WTC11 (cell line): ENCODE data around the gene SPATA32. TPM values are rescaled to one million over a fixed set of nuclear protein-coding genes. Genes with fewer than 3 reads are reported as not detected.

Experiments
- ATAC-seq: fragments of 200-7000 bp; cut with Tn5 transposase; 2 replicates; pipeline ENCODE4 v1.10.0; 2021; ENCODE audit warnings: mild to moderate bottlenecking, moderate library complexity
- CTCF ChIA-PET: fragments of 300-600 bp; sonication (Branson Sonifier 250); formaldehyde crosslinking; loops from one replicate; lab custom pipeline; 2021; ENCODE audit warnings: antibody characterized with exemption; lab: Charles Lee
- POLR2A ChIA-PET: fragments of 350-600 bp; sonication (Branson Sonifier 250); formaldehyde crosslinking; loops from one replicate; lab custom pipeline; 2021; ENCODE audit warnings: antibody characterized with exemption; lab: Charles Lee
- DNase-seq: peaks from one replicate; pipeline ENCODE4 v3.0.0; 2021; ENCODE audit warnings: low spot score
- H3K27ac Mint-ChIP-seq: 2 replicates; pipeline ENCODE4 v1.8.0; 2021; ENCODE audit warnings: mixed read lengths
- H3K27me3 Mint-ChIP-seq: 2 replicates; pipeline ENCODE4 v1.8.0; 2021; ENCODE audit warnings: low read depth, mild to moderate bottlenecking, moderate library complexity, mixed read lengths
- H3K36me3 Mint-ChIP-seq: 2 replicates; pipeline ENCODE4 v1.8.0; 2021; ENCODE audit warnings: mixed read lengths
- H3K4me1 Mint-ChIP-seq: 2 replicates; pipeline ENCODE4 v1.8.0; 2022; ENCODE audit warnings: mixed read lengths
- H3K4me3 Mint-ChIP-seq: 2 replicates; pipeline ENCODE4 v1.8.0; 2021; ENCODE audit warnings: mild to moderate bottlenecking, moderate library complexity, mixed read lengths
- H3K9me3 Mint-ChIP-seq: 2 replicates; pipeline ENCODE4 v1.8.0; 2021; ENCODE audit warnings: mixed read lengths
- AR ChIP-seq: fragments of 250-450 bp; sonication (Bioruptor Pico); IDR thresholded peaks from 2 replicates; pipeline ENCODE4 v1.9.0; 2021; ENCODE audit warnings: mild to moderate bottlenecking
- CREM ChIP-seq: sonication (generic); formaldehyde crosslinking; IDR thresholded peaks from 2 replicates; pipeline ENCODE4 v1.8.1; 2022; ENCODE audit warnings: mild to moderate bottlenecking, missing genetic modification reagents, moderate library complexity
- ERG ChIP-seq: fragments of 250-450 bp; sonication (Bioruptor Pico); IDR thresholded peaks from 2 replicates; pipeline ENCODE4 v1.8.0; 2021; ENCODE audit warnings: mild to moderate bottlenecking
- FOXK1 ChIP-seq: sonication (generic); formaldehyde crosslinking; IDR thresholded peaks from 2 replicates; pipeline ENCODE4 v1.8.0; 2022; ENCODE audit warnings: mild to moderate bottlenecking, moderate library complexity, missing genetic modification reagents
- GTF2I ChIP-seq: fragments of 250-450 bp; sonication (Bioruptor Pico); conservative IDR thresholded peaks from 2 replicates; pipeline ENCODE4 v1.4.0; 2021; ENCODE audit warnings: mild to moderate bottlenecking
- KAT7 ChIP-seq: sonication (generic); formaldehyde crosslinking; IDR thresholded peaks from 2 replicates; pipeline ENCODE4 v1.8.1; 2023; ENCODE audit warnings: missing genetic modification reagents, mild to moderate bottlenecking, borderline replicate concordance
- MXD4 ChIP-seq: fragments of 250-450 bp; sonication (Bioruptor Pico); IDR thresholded peaks from 2 replicates; pipeline ENCODE4 v1.8.0; 2021; ENCODE audit warnings: mild to moderate bottlenecking, moderate library complexity, borderline replicate concordance
- NFATC4 ChIP-seq: fragments of 250-450 bp; sonication (Bioruptor Pico); IDR thresholded peaks from 2 replicates; pipeline ENCODE4 v1.9.0; 2021; ENCODE audit warnings: mild to moderate bottlenecking
- OVOL2 ChIP-seq: fragments of 250-450 bp; sonication (Bioruptor Pico); IDR thresholded peaks from 2 replicates; pipeline ENCODE4 v1.9.0; 2021; ENCODE audit warnings: mild to moderate bottlenecking, borderline replicate concordance
- RELA ChIP-seq: sonication (generic); formaldehyde crosslinking; IDR thresholded peaks from 2 replicates; pipeline ENCODE4 v1.8.1; 2022; ENCODE audit warnings: missing genetic modification reagents, mild to moderate bottlenecking, borderline replicate concordance
- TCF7 ChIP-seq: sonication (generic); formaldehyde crosslinking; IDR thresholded peaks from 2 replicates; pipeline ENCODE4 v1.8.0; 2022; ENCODE audit warnings: mild to moderate bottlenecking, low read depth, missing genetic modification reagents, moderate library complexity
- TEAD4 ChIP-seq: sonication (generic); formaldehyde crosslinking; IDR thresholded peaks from 2 replicates; pipeline ENCODE4 v1.8.0; 2022; ENCODE audit warnings: mild to moderate bottlenecking, missing genetic modification reagents
- total RNA-seq: library from RNA; stranded (reverse); gene quantifications from 3 replicates; pipeline ENCODE4 v1.2.3, GENCODE V29; 2021
- TF ChIP-seq, protein P1 (sequence below): sonication (generic); formaldehyde crosslinking; IDR thresholded peaks from 2 replicates; pipeline ENCODE4 v1.8.1; 2023; ENCODE audit warnings: mild to moderate bottlenecking, moderate library complexity, missing genetic modification reagents
- TF ChIP-seq, protein P2 (sequence below): sonication (generic); formaldehyde crosslinking; conservative IDR thresholded peaks from 2 replicates; pipeline ENCODE4 v1.8.1; 2023; ENCODE audit warnings: mild to moderate bottlenecking, low read depth, missing genetic modification reagents, moderate library complexity
- TF ChIP-seq, protein P3 (sequence below): sonication (generic); formaldehyde crosslinking; IDR thresholded peaks from 2 replicates; pipeline ENCODE4 v1.8.0; 2023; ENCODE audit warnings: missing genetic modification reagents
- TF ChIP-seq, protein P4 (sequence below): sonication (generic); formaldehyde crosslinking; IDR thresholded peaks from 2 replicates; pipeline ENCODE4 v1.8.1; 2023; ENCODE audit warnings: mild to moderate bottlenecking, missing genetic modification reagents, moderate library complexity
- TF ChIP-seq, protein P5 (sequence below): sonication (generic); formaldehyde crosslinking; IDR thresholded peaks from 2 replicates; pipeline ENCODE4 v1.8.0; 2022; ENCODE audit warnings: missing genetic modification reagents

The SPATA32 gene
- total RNA-seq, 1 experiment from 2014 or later: 0.15 TPM

DNA sequence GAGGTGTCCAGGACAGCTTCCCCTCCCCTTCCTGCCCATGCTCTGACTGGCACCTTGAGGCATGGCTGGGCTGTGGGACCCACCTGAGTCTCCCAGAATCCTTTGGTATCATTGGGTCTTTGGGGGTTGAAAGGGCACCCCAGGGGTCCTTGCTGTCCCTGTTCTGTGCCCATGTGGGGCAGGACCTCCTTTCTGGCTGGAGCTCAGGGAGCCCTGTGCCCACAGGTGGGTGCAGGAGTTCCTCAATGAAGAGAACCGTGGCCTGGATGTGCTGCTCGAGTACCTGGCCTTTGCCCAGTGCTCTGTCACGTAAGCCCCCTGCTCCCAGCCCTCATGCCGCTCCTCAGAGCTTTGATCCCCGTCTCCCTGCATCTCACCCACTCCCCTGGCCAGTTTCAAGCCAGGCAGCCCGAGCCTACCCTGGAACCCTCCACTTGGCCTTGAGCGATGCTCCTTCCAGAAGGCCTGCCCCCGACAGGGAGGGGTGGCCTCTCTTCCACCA, 28.4 kb downstream of the SPATA32 start:
- DNase-seq (no peak), ATAC-seq (no peak)
- no peak overlapping the region for H3K27ac Mint-ChIP-seq
- no peak overlapping the region for H3K4me3 Mint-ChIP-seq
- TF ChIP-seq, protein P1, sequence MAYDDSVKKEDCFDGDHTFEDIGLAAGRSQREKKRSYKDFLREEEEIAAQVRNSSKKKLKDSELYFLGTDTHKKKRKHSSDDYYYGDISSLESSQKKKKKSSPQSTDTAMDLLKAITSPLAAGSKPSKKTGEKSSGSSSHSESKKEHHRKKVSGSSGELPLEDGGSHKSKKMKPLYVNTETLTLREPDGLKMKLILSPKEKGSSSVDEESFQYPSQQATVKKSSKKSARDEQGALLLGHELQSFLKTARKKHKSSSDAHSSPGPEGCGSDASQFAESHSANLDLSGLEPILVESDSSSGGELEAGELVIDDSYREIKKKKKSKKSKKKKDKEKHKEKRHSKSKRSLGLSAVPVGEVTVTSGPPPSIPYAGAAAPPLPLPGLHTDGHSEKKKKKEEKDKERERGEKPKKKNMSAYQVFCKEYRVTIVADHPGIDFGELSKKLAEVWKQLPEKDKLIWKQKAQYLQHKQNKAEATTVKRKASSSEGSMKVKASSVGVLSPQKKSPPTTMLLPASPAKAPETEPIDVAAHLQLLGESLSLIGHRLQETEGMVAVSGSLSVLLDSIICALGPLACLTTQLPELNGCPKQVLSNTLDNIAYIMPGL: no peak
- TF ChIP-seq CREM (CRISPR knock-in tag) (no peak), TEAD4 (CRISPR knock-in tag) (no peak), MXD4 (no peak), KAT7 (CRISPR knock-in tag) (no peak), RELA (CRISPR knock-in tag) (no peak)
- TF ChIP-seq, protein P2, sequence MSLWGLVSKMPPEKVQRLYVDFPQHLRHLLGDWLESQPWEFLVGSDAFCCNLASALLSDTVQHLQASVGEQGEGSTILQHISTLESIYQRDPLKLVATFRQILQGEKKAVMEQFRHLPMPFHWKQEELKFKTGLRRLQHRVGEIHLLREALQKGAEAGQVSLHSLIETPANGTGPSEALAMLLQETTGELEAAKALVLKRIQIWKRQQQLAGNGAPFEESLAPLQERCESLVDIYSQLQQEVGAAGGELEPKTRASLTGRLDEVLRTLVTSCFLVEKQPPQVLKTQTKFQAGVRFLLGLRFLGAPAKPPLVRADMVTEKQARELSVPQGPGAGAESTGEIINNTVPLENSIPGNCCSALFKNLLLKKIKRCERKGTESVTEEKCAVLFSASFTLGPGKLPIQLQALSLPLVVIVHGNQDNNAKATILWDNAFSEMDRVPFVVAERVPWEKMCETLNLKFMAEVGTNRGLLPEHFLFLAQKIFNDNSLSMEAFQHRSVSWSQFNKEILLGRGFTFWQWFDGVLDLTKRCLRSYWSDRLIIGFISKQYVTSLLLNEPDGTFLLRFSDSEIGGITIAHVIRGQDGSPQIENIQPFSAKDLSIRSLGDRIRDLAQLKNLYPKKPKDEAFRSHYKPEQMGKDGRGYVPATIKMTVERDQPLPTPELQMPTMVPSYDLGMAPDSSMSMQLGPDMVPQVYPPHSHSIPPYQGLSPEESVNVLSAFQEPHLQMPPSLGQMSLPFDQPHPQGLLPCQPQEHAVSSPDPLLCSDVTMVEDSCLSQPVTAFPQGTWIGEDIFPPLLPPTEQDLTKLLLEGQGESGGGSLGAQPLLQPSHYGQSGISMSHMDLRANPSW (CRISPR knock-in tag): no peak
- CTCF ChIA-PET: interaction anchor here (0.9 to 9.8 kb wide), 7 partner anchors 11 to 192 kb away, joined by 3 to 179 read pairs (median 39); partner anchors contain the start of genes ACBD4 and FMNL1
- peaks cover 17% of the 10 kb centered on the region for H3K4me1 Mint-ChIP-seq
- POLR2A ChIA-PET: no interaction called here
- peaks cover 48% of the 10 kb centered on the region for H3K27me3 Mint-ChIP-seq
- no peaks in the 10 kb centered on the region for H3K9me3 Mint-ChIP-seq
- no peaks in the 10 kb centered on the region for H3K36me3 Mint-ChIP-seq

GRCh38 chr17:45232514-45233422, 29.1 kb downstream of the SPATA32 start:
- Mint-ChIP-seq H3K4me1 (peaks cover 22% of the 10 kb centered on the region), H3K36me3 (no peaks in the 10 kb centered on the region), H3K9me3 (no peaks in the 10 kb centered on the region), H3K27me3 (peaks cover 41% of the 10 kb centered on the region), H3K4me3 (no peak overlapping the region), H3K27ac (no peak overlapping the region)
- POLR2A ChIA-PET: interaction anchor here (1.0 to 1.7 kb wide), 2 partner anchors 14 to 85 kb away, joined by 3 to 5 read pairs; partner anchors contain the start of gene MAP3K14
- ATAC-seq (no peak), DNase-seq (no peak)
- CTCF ChIA-PET: interaction anchor here (0.9 to 9.8 kb wide), 13 partner anchors 11 to 196 kb away, joined by 3 to 179 read pairs (median 12); partner anchors contain the start of genes ACBD4, FMNL1 and HEXIM1
- no peak for TF ChIP-seq OVOL2 (CRISPR knock-in tag)
- TF ChIP-seq GTF2I (CRISPR knock-in tag): no peak
- TF ChIP-seq NFATC4 (CRISPR knock-in tag): no peak
- TF ChIP-seq, protein P3, sequence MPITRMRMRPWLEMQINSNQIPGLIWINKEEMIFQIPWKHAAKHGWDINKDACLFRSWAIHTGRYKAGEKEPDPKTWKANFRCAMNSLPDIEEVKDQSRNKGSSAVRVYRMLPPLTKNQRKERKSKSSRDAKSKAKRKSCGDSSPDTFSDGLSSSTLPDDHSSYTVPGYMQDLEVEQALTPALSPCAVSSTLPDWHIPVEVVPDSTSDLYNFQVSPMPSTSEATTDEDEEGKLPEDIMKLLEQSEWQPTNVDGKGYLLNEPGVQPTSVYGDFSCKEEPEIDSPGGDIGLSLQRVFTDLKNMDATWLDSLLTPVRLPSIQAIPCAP (CRISPR knock-in tag): no peak
- TF ChIP-seq ERG (CRISPR knock-in tag): no peak
- TF ChIP-seq, protein P4, sequence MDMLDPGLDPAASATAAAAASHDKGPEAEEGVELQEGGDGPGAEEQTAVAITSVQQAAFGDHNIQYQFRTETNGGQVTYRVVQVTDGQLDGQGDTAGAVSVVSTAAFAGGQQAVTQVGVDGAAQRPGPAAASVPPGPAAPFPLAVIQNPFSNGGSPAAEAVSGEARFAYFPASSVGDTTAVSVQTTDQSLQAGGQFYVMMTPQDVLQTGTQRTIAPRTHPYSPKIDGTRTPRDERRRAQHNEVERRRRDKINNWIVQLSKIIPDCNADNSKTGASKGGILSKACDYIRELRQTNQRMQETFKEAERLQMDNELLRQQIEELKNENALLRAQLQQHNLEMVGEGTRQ (CRISPR knock-in tag): no peak
- no peak for TF ChIP-seq AR (CRISPR knock-in tag)
- no peak for TF ChIP-seq TCF7 (CRISPR knock-in tag)
- TF ChIP-seq, protein P5, sequence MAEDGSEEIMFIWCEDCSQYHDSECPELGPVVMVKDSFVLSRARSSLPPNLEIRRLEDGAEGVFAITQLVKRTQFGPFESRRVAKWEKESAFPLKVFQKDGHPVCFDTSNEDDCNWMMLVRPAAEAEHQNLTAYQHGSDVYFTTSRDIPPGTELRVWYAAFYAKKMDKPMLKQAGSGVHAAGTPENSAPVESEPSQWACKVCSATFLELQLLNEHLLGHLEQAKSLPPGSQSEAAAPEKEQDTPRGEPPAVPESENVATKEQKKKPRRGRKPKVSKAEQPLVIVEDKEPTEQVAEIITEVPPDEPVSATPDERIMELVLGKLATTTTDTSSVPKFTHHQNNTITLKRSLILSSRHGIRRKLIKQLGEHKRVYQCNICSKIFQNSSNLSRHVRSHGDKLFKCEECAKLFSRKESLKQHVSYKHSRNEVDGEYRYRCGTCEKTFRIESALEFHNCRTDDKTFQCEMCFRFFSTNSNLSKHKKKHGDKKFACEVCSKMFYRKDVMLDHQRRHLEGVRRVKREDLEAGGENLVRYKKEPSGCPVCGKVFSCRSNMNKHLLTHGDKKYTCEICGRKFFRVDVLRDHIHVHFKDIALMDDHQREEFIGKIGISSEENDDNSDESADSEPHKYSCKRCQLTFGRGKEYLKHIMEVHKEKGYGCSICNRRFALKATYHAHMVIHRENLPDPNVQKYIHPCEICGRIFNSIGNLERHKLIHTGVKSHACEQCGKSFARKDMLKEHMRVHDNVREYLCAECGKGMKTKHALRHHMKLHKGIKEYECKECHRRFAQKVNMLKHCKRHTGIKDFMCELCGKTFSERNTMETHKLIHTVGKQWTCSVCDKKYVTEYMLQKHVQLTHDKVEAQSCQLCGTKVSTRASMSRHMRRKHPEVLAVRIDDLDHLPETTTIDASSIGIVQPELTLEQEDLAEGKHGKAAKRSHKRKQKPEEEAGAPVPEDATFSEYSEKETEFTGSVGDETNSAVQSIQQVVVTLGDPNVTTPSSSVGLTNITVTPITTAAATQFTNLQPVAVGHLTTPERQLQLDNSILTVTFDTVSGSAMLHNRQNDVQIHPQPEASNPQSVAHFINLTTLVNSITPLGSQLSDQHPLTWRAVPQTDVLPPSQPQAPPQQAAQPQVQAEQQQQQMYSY (CRISPR knock-in tag): no peak
- no peak for TF ChIP-seq FOXK1 (CRISPR knock-in tag)
